Glutamatergic neuron (in vitro differentiated cells): ENCODE data around the gene RNF125. TPM values are rescaled to one million over a fixed set of nuclear protein-coding genes. Genes with fewer than 3 reads are reported as not detected.
A peak's percentile ranks its signal among the peaks of the same experiment; 100 is the strongest.
"Not testable (repeated sequence)": the region's sequence is repeated elsewhere in the genome, so short reads cannot be mapped to it uniquely, and the experiment has no call there.

Experiments used
- DNase-seq: peaks from one replicate; pipeline ENCODE4 v3.0.0; 2022
- H3K27ac Mint-ChIP-seq: one replicate; pipeline ENCODE4 v1.8.0; 2020; ENCODE audit warnings: mild to moderate bottlenecking, mixed read lengths, inconsistent platforms; ENCODE audit not compliant: unreplicated experiment
- H3K27me3 Mint-ChIP-seq: one replicate; pipeline ENCODE4 v1.8.0; 2020; ENCODE audit warnings: mild to moderate bottlenecking, moderate library complexity, mixed read lengths, inconsistent platforms; ENCODE audit not compliant: unreplicated experiment
- H3K36me3 Mint-ChIP-seq: one replicate; pipeline ENCODE4 v1.8.0; 2020; ENCODE audit warnings: mild to moderate bottlenecking, mixed read lengths, inconsistent platforms; ENCODE audit not compliant: unreplicated experiment
- H3K4me1 Mint-ChIP-seq: one replicate; pipeline ENCODE4 v1.8.0; 2020; ENCODE audit warnings: mild to moderate bottlenecking, low read depth, mixed read lengths, inconsistent platforms; ENCODE audit not compliant: unreplicated experiment
- H3K4me3 Mint-ChIP-seq: one replicate; pipeline ENCODE4 v1.8.0; 2020; ENCODE audit warnings: mild to moderate bottlenecking, mixed read lengths, inconsistent platforms; ENCODE audit not compliant: unreplicated experiment
- H3K9me3 Mint-ChIP-seq: one replicate; pipeline ENCODE4 v1.8.0; 2020; ENCODE audit warnings: mild to moderate bottlenecking, moderate library complexity, mixed read lengths, inconsistent platforms; ENCODE audit not compliant: unreplicated experiment
- total RNA-seq: library from RNA; stranded (reverse); fragmentation: NEBNext Ultra II Directional; extraction: Animal tissue kit (Norgen Biotek cat#: 25700); gene quantifications from one replicate; pipeline ENCODE4 v1.2.1, GENCODE V29; 2021; ENCODE audit not compliant: unreplicated experiment
- TF ChIP-seq, protein P1 (sequence below): fragments of 200-600 bp; sonication (generic); IDR thresholded peaks from one replicate; pipeline ENCODE4 v1.5.0; 2021; ENCODE audit not compliant: partially characterized antibody, unreplicated experiment

The RNF125 gene
- total RNA-seq, 1 donor from 2014 or later: 1.5 TPM

DNA sequence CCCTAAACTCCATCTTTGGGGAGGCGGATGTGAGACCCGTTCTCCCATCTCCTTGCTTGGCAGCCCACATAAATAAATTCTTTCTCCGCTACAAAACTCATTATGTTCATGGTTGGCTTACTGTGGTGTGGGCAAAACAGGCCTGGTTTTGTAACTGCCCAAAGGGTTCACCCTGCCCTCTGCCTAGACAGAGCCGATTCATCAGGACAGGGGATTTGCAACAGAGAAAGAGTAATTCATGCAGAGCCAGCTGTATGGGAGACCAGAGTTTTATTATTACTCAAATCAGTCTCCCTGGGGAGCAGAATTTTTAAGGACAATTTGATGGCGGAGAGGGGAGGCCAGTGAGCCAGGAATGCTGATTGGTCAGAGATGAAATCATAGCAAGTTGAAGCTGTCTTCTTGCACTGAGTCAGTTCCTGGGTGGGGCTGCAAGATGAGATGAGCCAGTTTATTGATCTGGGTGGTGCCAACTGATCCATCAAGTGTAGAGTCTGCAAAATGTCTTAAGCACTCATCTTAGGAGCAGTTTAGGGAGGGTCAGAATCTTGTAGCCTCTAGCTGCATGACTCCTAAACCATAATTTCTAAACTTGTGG is 8.4 kb upstream of the RNF125 start:
- Mint-ChIP-seq H3K9me3 (peaks cover 1% of the 10 kb centered on the region), H3K27me3 (peaks cover 2% of the 10 kb centered on the region), H3K4me1 (peaks cover 3% of the 10 kb centered on the region), H3K36me3 (peaks cover 7% of the 10 kb centered on the region), H3K27ac (no peak overlapping the region), H3K4me3 (no peak overlapping the region)
- no peak for DNase-seq
- TF ChIP-seq, protein P1, sequence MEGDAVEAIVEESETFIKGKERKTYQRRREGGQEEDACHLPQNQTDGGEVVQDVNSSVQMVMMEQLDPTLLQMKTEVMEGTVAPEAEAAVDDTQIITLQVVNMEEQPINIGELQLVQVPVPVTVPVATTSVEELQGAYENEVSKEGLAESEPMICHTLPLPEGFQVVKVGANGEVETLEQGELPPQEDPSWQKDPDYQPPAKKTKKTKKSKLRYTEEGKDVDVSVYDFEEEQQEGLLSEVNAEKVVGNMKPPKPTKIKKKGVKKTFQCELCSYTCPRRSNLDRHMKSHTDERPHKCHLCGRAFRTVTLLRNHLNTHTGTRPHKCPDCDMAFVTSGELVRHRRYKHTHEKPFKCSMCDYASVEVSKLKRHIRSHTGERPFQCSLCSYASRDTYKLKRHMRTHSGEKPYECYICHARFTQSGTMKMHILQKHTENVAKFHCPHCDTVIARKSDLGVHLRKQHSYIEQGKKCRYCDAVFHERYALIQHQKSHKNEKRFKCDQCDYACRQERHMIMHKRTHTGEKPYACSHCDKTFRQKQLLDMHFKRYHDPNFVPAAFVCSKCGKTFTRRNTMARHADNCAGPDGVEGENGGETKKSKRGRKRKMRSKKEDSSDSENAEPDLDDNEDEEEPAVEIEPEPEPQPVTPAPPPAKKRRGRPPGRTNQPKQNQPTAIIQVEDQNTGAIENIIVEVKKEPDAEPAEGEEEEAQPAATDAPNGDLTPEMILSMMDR: no peak

GRCh38 chr18:32011193-32011592 is 7.4 kb upstream of the RNF125 start:
- TF ChIP-seq, protein P1: no peak
- DNase-seq: no peak

GRCh38 chr18:32019251-32019948 is 775 bp downstream of the RNF125 start:
- TF ChIP-seq, protein P1: no peak
- Mint-ChIP-seq H3K4me3 (peak overlapping the region; percentile 98), H3K4me1 (peaks cover 1% of the 10 kb centered on the region), H3K27ac (no peak overlapping the region), H3K9me3 (peaks cover 9% of the 10 kb centered on the region), H3K36me3 (no peaks in the 10 kb centered on the region), H3K27me3 (peaks cover 14% of the 10 kb centered on the region)
- DNase-seq: peak; percentile 38

More at GRCh38 chr18:32011193-32011592, 7.4 kb upstream of the RNF125 start:
- peaks cover 2% of the 10 kb centered on the region for H3K9me3 Mint-ChIP-seq
- peaks cover 7% of the 10 kb centered on the region for H3K36me3 Mint-ChIP-seq
- H3K4me1 Mint-ChIP-seq: peaks cover 3% of the 10 kb centered on the region
- no peak overlapping the region for H3K4me3 Mint-ChIP-seq
- peaks cover 5% of the 10 kb centered on the region for H3K27me3 Mint-ChIP-seq
- H3K27ac Mint-ChIP-seq: no peak overlapping the region

DNA sequence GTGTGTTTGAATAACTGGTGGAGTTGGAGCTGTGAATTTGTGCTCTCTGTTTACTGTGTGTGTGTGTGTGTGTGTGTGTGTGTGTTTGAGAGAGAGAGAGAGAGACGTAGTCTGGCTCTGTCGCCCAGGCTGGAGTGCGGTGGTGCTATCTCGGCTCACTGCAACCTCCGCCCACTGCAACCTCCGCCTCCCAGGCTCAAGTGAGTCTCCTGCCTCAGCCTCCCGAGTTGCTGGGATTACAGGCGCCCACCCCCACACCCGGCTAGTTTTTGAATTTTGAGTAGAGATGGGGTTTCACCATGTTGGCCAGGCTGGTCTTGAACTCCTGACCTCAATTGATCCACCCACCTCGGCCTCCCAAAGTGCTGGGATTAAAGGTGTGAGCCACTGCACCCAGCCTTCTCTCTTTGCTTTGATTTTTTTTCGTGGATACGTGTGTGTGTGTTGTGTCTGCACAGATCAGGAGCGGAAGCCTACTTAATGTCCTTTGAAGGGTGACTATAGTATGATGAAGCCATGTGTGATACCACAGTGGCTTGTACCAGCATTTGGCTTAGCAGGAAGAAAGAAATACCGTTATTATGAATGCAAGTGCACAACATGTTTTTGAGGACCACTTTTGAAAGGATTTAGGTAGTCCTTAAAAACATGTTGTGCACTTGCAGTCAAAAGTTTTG is 1.5 kb downstream of the RNF125 start:
- not testable (repeated sequence) for DNase-seq, H3K27ac Mint-ChIP-seq, H3K36me3 Mint-ChIP-seq, H3K4me1 Mint-ChIP-seq, H3K9me3 Mint-ChIP-seq
- H3K4me3 Mint-ChIP-seq: peak overlapping the region; percentile 98
- H3K27me3 Mint-ChIP-seq: peaks cover 14% of the 10 kb centered on the region

GRCh38 chr18:32021756-32022564 is 3.3 kb downstream of the RNF125 start:
- Mint-ChIP-seq H3K4me1 (peaks cover 1% of the 10 kb centered on the region), H3K36me3 (no peaks in the 10 kb centered on the region), H3K27ac (no peak overlapping the region), H3K27me3 (peaks cover 13% of the 10 kb centered on the region), H3K4me3 (no peak overlapping the region), H3K9me3 (peaks cover 7% of the 10 kb centered on the region)
- TF ChIP-seq, protein P1: no peak
- DNase-seq: no peak
